H1 (cell line): ENCODE results near the gene TSPAN8. TPM values are rescaled to one million over a fixed set of nuclear protein-coding genes. Genes with fewer than 3 reads are reported as not detected.

Source experiments
- CTCF ChIA-PET: fragments of 300-600 bp; sonication (Branson Sonifier 250); formaldehyde crosslinking; loops from one replicate; lab custom pipeline; 2021; ENCODE audit not compliant: partially characterized antibody; lab: Charles Lee
- POLR2A ChIA-PET: fragments of 300-600 bp; sonication (Branson Sonifier 250); formaldehyde crosslinking; loops from one replicate; lab custom pipeline; 2021; ENCODE audit warnings: inconsistent platforms; ENCODE audit not compliant: partially characterized antibody; lab: Charles Lee
- DNase-seq, 2 experiments: peaks; one replicate each; pipeline versions ENCODE4 v3.0.0 to v3.0.0-alpha.2; 2010 to 2022; ENCODE audit warnings: low spot score in 2 of 2, low read depth in 1 of 2, mixed read lengths in 1 of 2
- FAIRE-seq: peaks from 2 replicates; lab custom pipeline; 2011; peaks lifted over from hg19 to GRCh38; lab: Jason Lieb, UNC
- H2AFZ ChIP-seq: 2 replicates; pipeline ENCODE4 v1.8.1; 2012; ENCODE audit warnings: low read length, inconsistent platforms
- H2AK5ac ChIP-seq: 2 replicates; pipeline ENCODE4 v1.6.1; 2013; ENCODE audit warnings: low read depth, low read length
- H2BK120ac ChIP-seq: replicated peaks from 2 replicates; pipeline ENCODE3; 2013; ENCODE audit warnings: low read depth, low read length, inconsistent platforms
- H2BK12ac ChIP-seq: 2 replicates; pipeline ENCODE4 v1.6.1; 2013; ENCODE audit warnings: low read depth, low read length
- H2BK15ac ChIP-seq: 2 replicates; pipeline ENCODE4 v1.6.1; 2013; ENCODE audit warnings: low read length
- H2BK20ac ChIP-seq: 2 replicates; pipeline ENCODE4 v1.6.1; 2013; ENCODE audit warnings: low read length
- H2BK5ac ChIP-seq: 2 replicates; pipeline ENCODE4 v1.6.1; 2013; ENCODE audit warnings: low read depth, low read length
- H3K14ac ChIP-seq: 2 replicates; pipeline ENCODE4 v1.6.1; 2013; ENCODE audit warnings: inconsistent platforms; ENCODE audit not compliant: insufficient read length
- H3K18ac ChIP-seq: 2 replicates; pipeline ENCODE4 v1.6.1; 2013; ENCODE audit warnings: low read length; ENCODE audit errors: extremely low read depth
- H3K23ac ChIP-seq: 2 replicates; pipeline ENCODE4 v1.6.1; 2013; ENCODE audit warnings: inconsistent platforms; ENCODE audit not compliant: insufficient read length
- H3K23me2 ChIP-seq: 2 replicates; pipeline ENCODE4 v1.6.1; 2013; ENCODE audit warnings: low read depth, low read length
- H3K27ac ChIP-seq: 2 replicates; pipeline ENCODE4 v1.6.1; 2011; ENCODE audit warnings: low read depth, low read length, inconsistent platforms
- H3K27me3 ChIP-seq, 4 experiments: replicated peaks in 1 of 4; 1 replicate in 1 of 4; 2 replicates in 3 of 4; pipeline versions ENCODE4 v1.6.1 to v1.8.1; 2011 to 2013; ENCODE audit warnings: low read length in 3 of 4, mild to moderate bottlenecking in 3 of 4, inconsistent platforms in 2 of 4, mixed read lengths in 2 of 4, moderate library complexity in 1 of 4; ENCODE audit not compliant: control insufficient read depth in 3 of 4, insufficient read depth in 3 of 4; ENCODE audit errors: extremely low read depth in 1 of 4
- H3K36me3 ChIP-seq, 4 experiments: 2 replicates each; pipeline versions ENCODE4 v1.6.1 to v1.8.1; 2011 to 2013; ENCODE audit warnings: mild to moderate bottlenecking in 4 of 4, low read length in 3 of 4, moderate library complexity in 2 of 4, control low read depth in 1 of 4, inconsistent platforms in 1 of 4; ENCODE audit not compliant: insufficient read depth in 4 of 4, control insufficient read depth in 2 of 4
- H3K4ac ChIP-seq: replicated peaks from 2 replicates; pipeline ENCODE3; 2013; ENCODE audit warnings: low read length, low read depth, mixed read lengths, inconsistent platforms; ENCODE audit not compliant: insufficient read length
- H3K4me1 ChIP-seq, 4 experiments: replicated peaks in 1 of 4; 1 replicate in 1 of 4; 2 replicates in 3 of 4; pipeline versions ENCODE4 v1.6.1 to v1.8.1; 2011 to 2013; ENCODE audit warnings: low read length in 3 of 4, inconsistent platforms in 2 of 4, mixed read lengths in 1 of 4; ENCODE audit not compliant: insufficient read depth in 4 of 4, control insufficient read depth in 3 of 4
- H3K4me2 ChIP-seq, 2 experiments: 2 replicates each; pipeline versions ENCODE4 v1.6.1 to v1.8.1; 2011 to 2013; ENCODE audit warnings: low read depth in 2 of 2, low read length in 2 of 2, control low read depth in 1 of 2, inconsistent platforms in 1 of 2, mild to moderate bottlenecking in 1 of 2; ENCODE audit not compliant: insufficient read depth in 1 of 2
- H3K4me3 ChIP-seq, 4 experiments: fragments of 200-600, 300-600 bp in 1 of 4; sonication (generic), shearing (Covaris generic), sonication (Bioruptor Twin) in 1 of 4; 2 replicates each; pipeline versions ENCODE4 v1.5.1 to v1.8.1; 2011 to 2016; ENCODE audit warnings: low read length in 4 of 4, low read depth in 3 of 4, control low read depth in 2 of 4, inconsistent platforms in 2 of 4, mild to moderate bottlenecking in 2 of 4, mixed read lengths in 1 of 4, moderate library complexity in 1 of 4; ENCODE audit not compliant: insufficient read depth in 2 of 4; ENCODE audit errors: extremely low read depth in 1 of 4
- H3K56ac ChIP-seq: replicated peaks from 2 replicates; pipeline ENCODE3; 2013; ENCODE audit warnings: low read depth, mild to moderate bottlenecking, mixed read lengths, low read length, inconsistent platforms; ENCODE audit not compliant: insufficient read length
- H3K79me1 ChIP-seq: 2 replicates; pipeline ENCODE4 v1.6.1; 2013; ENCODE audit warnings: low read depth, low read length, control low read depth
- H3K79me2 ChIP-seq, 2 experiments: 2 replicates each; pipeline versions ENCODE4 v1.6.1 to v1.8.1; 2012 to 2013; ENCODE audit warnings: low read length in 2 of 2, mild to moderate bottlenecking in 2 of 2, inconsistent platforms in 1 of 2; ENCODE audit not compliant: insufficient read depth in 2 of 2, control insufficient read depth in 1 of 2
- H3K9ac ChIP-seq, 4 experiments: replicated peaks in 1 of 4; 1 replicate in 1 of 4; 2 replicates in 3 of 4; pipeline versions ENCODE4 v1.6.1 to v1.8.1; 2011 to 2013; ENCODE audit warnings: low read depth in 3 of 4, low read length in 3 of 4, control low read depth in 2 of 4, mild to moderate bottlenecking in 2 of 4, moderate library complexity in 2 of 4, inconsistent platforms in 1 of 4; ENCODE audit errors: extremely low read depth in 1 of 4
- H3K9me3 ChIP-seq, 2 experiments: 2 replicates each; pipeline versions ENCODE4 v1.6.1 to v1.8.1; 2012 to 2013; ENCODE audit warnings: mild to moderate bottlenecking in 2 of 2, moderate library complexity in 2 of 2, control low read depth in 1 of 2, inconsistent platforms in 1 of 2, low read depth in 1 of 2, low read length in 1 of 2, mixed read lengths in 1 of 2; ENCODE audit not compliant: insufficient read depth in 2 of 2
- H4K20me1 ChIP-seq, 2 experiments: replicated peaks in 1 of 2; 2 replicates each; pipeline versions ENCODE3 to v1.8.1; 2011 to 2013; ENCODE audit warnings: inconsistent platforms in 2 of 2, low read length in 2 of 2, mild to moderate bottlenecking in 1 of 2; ENCODE audit not compliant: insufficient read depth in 2 of 2, control insufficient read depth in 1 of 2
- H4K5ac ChIP-seq: 2 replicates; pipeline ENCODE4 v1.6.1; 2013; ENCODE audit warnings: low read length, low read depth, mixed read lengths, inconsistent platforms; ENCODE audit not compliant: insufficient read length
- H4K8ac ChIP-seq: 2 replicates; pipeline ENCODE4 v1.8.0; 2013; ENCODE audit warnings: mild to moderate bottlenecking, moderate library complexity, low read length, inconsistent platforms; ENCODE audit not compliant: insufficient read depth; ENCODE audit errors: extremely low read depth
- H4K91ac ChIP-seq: replicated peaks from 2 replicates; pipeline ENCODE3; 2013; ENCODE audit warnings: low read length, mixed read lengths, inconsistent platforms; ENCODE audit not compliant: insufficient read length
- FOSL1 ChIP-seq: IDR thresholded peaks from 2 replicates; pipeline ENCODE4 v1.6.1; 2011; ENCODE audit warnings: mild to moderate bottlenecking, low read depth, low read length, moderate library complexity; ENCODE audit not compliant: insufficient read depth
- SIRT6 ChIP-seq: IDR thresholded peaks from one replicate; pipeline ENCODE4 v1.7.1; 2012; ENCODE audit warnings: low read length, inconsistent platforms
- WGBS, 2 experiments: shearing (Covaris generic) in 1 of 2; methylation state at CpG; one replicate each; pipeline versions ENCODE4 v1.1.6 to v1.1.7; 2013 to 2015; ENCODE audit warnings: low lambda C conversion rate in 2 of 2, mixed read lengths in 2 of 2, inconsistent platforms in 1 of 2, low coverage in 1 of 2, missing lambda C conversion rate in 1 of 2; ENCODE audit not compliant: insufficient replicate concordance in 2 of 2, insufficient coverage in 1 of 2, insufficient read length in 1 of 2; ENCODE audit errors: extremely low coverage in 1 of 2, missing lambda C conversion rate in 1 of 2; 5-methylcytosine and 5-hydroxymethylcytosine counted together
- polyA plus RNA-seq, 7 experiments: library from polyadenylated mRNA; depleted of rRNA in 3 of 7; stranded (reverse) in 5 of 7; unstranded in 2 of 7; fragments of >200 nt in 5 of 7; fragments of 200-250 nt in 2 of 7; gene quantifications; 1 replicate in 5 of 7; 2 replicates in 1 of 7; 4 replicates in 1 of 7; pipeline versions ENCODE4 v1.2.1 to v1.2.3, GENCODE V29; 2011 to 2013; ENCODE audit warnings: missing spikeins in 2 of 7, mixed read lengths in 2 of 7
- total RNA-seq: library from RNA; stranded (reverse); fragmentation: NEBNext Ultra II Directional; extraction: Animal tissue kit (Norgen Biotek cat#: 25700); gene quantifications from 2 replicates; pipeline ENCODE4 v1.2.1, GENCODE V29; 2021

TSPAN8 gene
- total and polyA plus RNA-seq, 2 of the 8 experiments (the other 6 are each of a cell fraction or from before 2014, with no cell fraction given): not detected

- Histone ChIP-seq H3K18ac (no peak overlapping the region), H2BK15ac (no peak overlapping the region), H3K4me2 (no peak overlapping the region), H4K91ac (no peak overlapping the region), H4K20me1 (no peaks in the 10 kb centered on the region), H3K4me1 (no peaks in the 10 kb centered on the region), H3K36me3 (no peaks in the 10 kb centered on the region), H2BK5ac (no peak overlapping the region), H2BK12ac (no peak overlapping the region), H2AK5ac (no peak overlapping the region), H4K8ac (no peak overlapping the region), H3K4me3 (no peak overlapping the region), H3K27me3 (no peaks in the 10 kb centered on the region), H2BK20ac (no peak overlapping the region), H3K14ac (no peak overlapping the region), H3K9me3 (no peaks in the 10 kb centered on the region), H3K4ac (no peak overlapping the region), H4K5ac (no peak overlapping the region), H3K79me2 (no peaks in the 10 kb centered on the region), H3K27ac (no peak overlapping the region), H2AFZ (no peak overlapping the region), H3K23me2 (no peaks in the 10 kb centered on the region), H2BK120ac (no peak overlapping the region), H3K56ac (no peak overlapping the region), H3K9ac (no peak overlapping the region), H3K79me1 (no peaks in the 10 kb centered on the region), H3K23ac (no peak overlapping the region)
- TF ChIP-seq SIRT6 (no peak), FOSL1 (no peak)
- WGBS, 2 experiments: 83% methylated on average over 1 of the region's 2 CpGs; no CpG with 5 or more reads in 1 of the 2 experiments
- FAIRE-seq (no peak), DNase-seq (no peak)
- CTCF ChIA-PET: no interaction called here
- POLR2A ChIA-PET: no interaction called here
Measured at GRCh38 chr12:71092290-71092689, 65.5 kb downstream of the TSPAN8 start.
